ENCODE measurements around the gene TMEM150B. TPM values are rescaled to one million over a fixed set of nuclear protein-coding genes. Genes with fewer than 3 reads are reported as not detected.
A peak's percentile ranks its signal among the peaks of the same experiment; 100 is the strongest.

Gene TMEM150B
- total and polyA plus RNA-seq, 12 donors = 0.38 to 6.5 (median 0.61) TPM; not detected in 4

DNA sequence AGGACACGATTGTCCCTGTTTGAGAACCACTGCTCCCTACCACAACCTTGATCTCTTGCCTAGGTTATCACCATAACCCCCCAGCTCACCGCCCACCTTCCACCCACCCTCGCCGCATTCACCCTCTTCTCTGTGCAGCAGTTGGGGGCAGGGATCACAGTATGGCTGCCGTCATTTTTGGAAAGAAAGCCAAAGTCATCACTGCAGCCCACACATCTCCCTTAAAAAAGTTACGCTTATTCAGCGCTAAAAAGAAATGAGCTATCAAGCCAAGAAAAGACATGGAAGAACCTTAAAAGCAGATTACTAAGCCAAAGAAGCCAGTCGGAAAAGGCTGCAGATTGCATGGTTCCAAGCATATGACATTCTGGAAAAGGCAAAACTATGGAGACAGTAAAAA lies 55.8 kb downstream of the TMEM150B start:
- WGBS, 2 donors = 81 to 84% methylated on average over 8 of the region's 8 CpGs
- Histone ChIP-seq H3K36me3 (peaks cover 0 to 65% (median 5%) of the 10 kb centered on the region in 9 donors), H3K27ac (no peak overlapping the region), H3K4me3 (no peak overlapping the region), H3K9me3 (no peaks in the 10 kb centered on the region), H3K27me3 (no peaks in the 10 kb centered on the region), H3K4me1 (no peaks in the 10 kb centered on the region)
- TF ChIP-seq, protein P1, sequence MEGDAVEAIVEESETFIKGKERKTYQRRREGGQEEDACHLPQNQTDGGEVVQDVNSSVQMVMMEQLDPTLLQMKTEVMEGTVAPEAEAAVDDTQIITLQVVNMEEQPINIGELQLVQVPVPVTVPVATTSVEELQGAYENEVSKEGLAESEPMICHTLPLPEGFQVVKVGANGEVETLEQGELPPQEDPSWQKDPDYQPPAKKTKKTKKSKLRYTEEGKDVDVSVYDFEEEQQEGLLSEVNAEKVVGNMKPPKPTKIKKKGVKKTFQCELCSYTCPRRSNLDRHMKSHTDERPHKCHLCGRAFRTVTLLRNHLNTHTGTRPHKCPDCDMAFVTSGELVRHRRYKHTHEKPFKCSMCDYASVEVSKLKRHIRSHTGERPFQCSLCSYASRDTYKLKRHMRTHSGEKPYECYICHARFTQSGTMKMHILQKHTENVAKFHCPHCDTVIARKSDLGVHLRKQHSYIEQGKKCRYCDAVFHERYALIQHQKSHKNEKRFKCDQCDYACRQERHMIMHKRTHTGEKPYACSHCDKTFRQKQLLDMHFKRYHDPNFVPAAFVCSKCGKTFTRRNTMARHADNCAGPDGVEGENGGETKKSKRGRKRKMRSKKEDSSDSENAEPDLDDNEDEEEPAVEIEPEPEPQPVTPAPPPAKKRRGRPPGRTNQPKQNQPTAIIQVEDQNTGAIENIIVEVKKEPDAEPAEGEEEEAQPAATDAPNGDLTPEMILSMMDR (IDR thresholded peaks at IDR 0.05) = no peak
- ATAC-seq (no peak), DNase-seq (no peak)
- intact Hi-C loops (cut with DNase I) = no loop called here

DNA sequence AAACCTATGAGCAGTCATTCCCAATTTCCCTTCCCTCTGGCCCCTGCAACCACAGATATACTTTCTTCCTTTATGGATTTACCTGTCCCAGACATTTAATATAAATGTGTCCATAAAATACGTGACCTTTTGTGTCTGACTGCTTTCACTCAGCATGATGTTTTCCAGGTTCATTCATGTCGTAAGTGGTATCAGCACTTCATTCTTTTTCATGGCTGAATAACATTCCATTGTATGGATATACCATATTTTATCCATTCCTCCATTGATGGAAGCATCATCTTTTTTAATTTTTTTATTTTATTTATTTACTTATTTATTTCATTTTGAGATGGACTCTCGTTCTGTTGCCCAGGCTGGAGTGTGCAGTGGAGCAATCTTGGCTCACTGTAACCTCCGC lies 58.3 kb downstream of the TMEM150B start:
- no peak overlapping the region for H3K27ac ChIP-seq
- TF ChIP-seq, protein P1 (IDR thresholded peaks at IDR 0.05) = no peak

GRCh38 chr19:55266404-55266803 lies 58.7 kb downstream of the TMEM150B start:
- Histone ChIP-seq H3K36me3 (peaks cover 0 to 46% (median 2%) of the 10 kb centered on the region in 9 donors), H3K4me3 (no peak overlapping the region), H3K27ac (no peak overlapping the region), H3K9me3 (no peaks in the 10 kb centered on the region), H3K27me3 (no peaks in the 10 kb centered on the region), H3K4me1 (no peaks in the 10 kb centered on the region)
- TF ChIP-seq, protein P1 (IDR thresholded peaks at IDR 0.05) = no peak
- WGBS, 2 donors = 99 to 100% methylated on average over 3 of the region's 3 CpGs
- intact Hi-C loops (cut with DNase I) = no loop called here
- DNase-seq = no peak
- no peak for ATAC-seq

More for the DNA sequence above, 58.3 kb downstream of the TMEM150B start:
- Histone ChIP-seq H3K4me3 (no peak overlapping the region), H3K9me3 (no peaks in the 10 kb centered on the region), H3K27me3 (no peaks in the 10 kb centered on the region), H3K36me3 (peaks cover 0 to 51% (median 5%) of the 10 kb centered on the region in 9 donors), H3K4me1 (no peaks in the 10 kb centered on the region)
- intact Hi-C loops (cut with DNase I) = no loop called here
- ATAC-seq (no peak), DNase-seq (no peak)
- WGBS, 2 donors = 98 to 99% methylated on average over 4 of the region's 4 CpGs

DNA sequence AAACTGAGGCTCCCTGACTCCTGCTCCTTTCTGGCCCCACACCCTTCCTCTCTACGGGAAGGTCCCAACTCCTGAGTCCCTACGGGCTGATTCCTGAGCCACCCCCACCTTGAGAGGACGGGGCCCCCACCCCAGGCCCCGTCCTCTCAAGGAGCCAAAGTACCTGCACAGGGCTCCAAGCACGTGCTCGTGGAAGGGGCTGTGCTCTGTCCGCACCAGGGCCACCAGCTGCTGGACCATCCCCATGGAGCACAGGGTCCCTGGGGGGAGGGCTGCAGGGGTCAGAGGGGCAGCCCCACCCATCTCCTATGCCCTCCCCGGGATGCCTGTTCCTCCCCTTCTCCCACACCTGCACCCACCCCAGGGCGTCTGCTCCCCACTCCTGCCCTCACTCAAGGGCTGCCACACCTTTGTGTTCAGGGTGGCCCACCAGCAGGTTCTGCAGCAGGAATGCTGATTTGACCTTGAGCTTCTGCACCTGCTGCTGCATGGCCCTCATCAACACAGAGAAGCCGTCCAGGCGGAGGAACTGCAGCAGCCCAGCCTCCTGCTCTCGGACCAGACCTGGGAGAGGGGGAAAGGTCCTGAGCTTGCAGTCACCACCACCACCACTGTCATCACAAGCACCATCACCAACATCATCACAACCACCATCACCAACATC lies 59.3 kb downstream of the TMEM150B start:
- ATAC-seq (peak in 2 of 8 donors; percentile 6 to 23), DNase-seq (no peak)
- intact Hi-C loops (cut with DNase I) = no loop called here
- no peaks in the 10 kb centered on the region for H3K4me1 ChIP-seq
- TF ChIP-seq, protein P1 (IDR thresholded peaks at IDR 0.05) = no peak
- H3K4me3 ChIP-seq = no peak overlapping the region
- 87 to 98% methylated on average over 12 of the region's 12 CpGs for WGBS, 2 donors
- H3K9me3 ChIP-seq = no peaks in the 10 kb centered on the region
- H3K36me3 ChIP-seq = peaks cover 0 to 41% (median 0%) of the 10 kb centered on the region in 9 donors
- H3K27me3 ChIP-seq = no peaks in the 10 kb centered on the region
- H3K27ac ChIP-seq = no peak overlapping the region

Measured in heart right ventricle (tissue), 16 donors.